Anterior cingulate cortex (tissue), 58 donors: Measurements from ENCODE around the gene GOLGA6C.
"Not testable (repeated sequence)": the region's sequence is repeated elsewhere in the genome, so short reads cannot be mapped to it uniquely, and the experiment has no call there.

Experiments used
- DNase-seq, 58 donors: peaks; one replicate each; lab custom pipeline; 2025; lab: John Stamatoyannopoulos, UW

The GOLGA6C gene

GRCh38 chr15:75245741-75246140 is 12.4 kb upstream of the GOLGA6C start:
- DNase-seq: not testable (repeated sequence)

GRCh38 chr15:75248991-75249390 is 9.1 kb upstream of the GOLGA6C start:
- not testable (repeated sequence) for DNase-seq

- no peak for DNase-seq
These were observed 8.4 kb upstream of the GOLGA6C start for GRCh38 chr15:75249726-75250125.

GRCh38 chr15:75251343-75251742 is 6.8 kb upstream of the GOLGA6C start:
- not testable (repeated sequence) for DNase-seq

GRCh38 chr15:75252285-75252684 is 5.8 kb upstream of the GOLGA6C start:
- DNase-seq: not testable (repeated sequence)

GRCh38 chr15:75258620-75259343 is 648 bp downstream of the GOLGA6C start:
- DNase-seq: not testable (repeated sequence)

- not testable (repeated sequence) for DNase-seq
These were observed 1.7 kb downstream of the GOLGA6C start for GRCh38 chr15:75259873-75260272.

- DNase-seq: not testable (repeated sequence)
These were observed 15.7 kb downstream of the GOLGA6C start for GRCh38 chr15:75273751-75274359.

GRCh38 chr15:75274509-75275107 is 16.5 kb downstream of the GOLGA6C start:
- not testable (repeated sequence) for DNase-seq

- DNase-seq: not testable (repeated sequence)
These were observed 17.5 kb downstream of the GOLGA6C start for GRCh38 chr15:75275617-75276016.

GRCh38 chr15:75278497-75278896 is 20.4 kb downstream of the GOLGA6C start:
- DNase-seq: not testable (repeated sequence)

- DNase-seq: not testable (repeated sequence)
These were observed 24.4 kb downstream of the GOLGA6C start, which contains the start of gene GOLGA6D for GRCh38 chr15:75282572-75282971. Gene GOLGA6D (plus strand): TSS chr15:75282835. CDS start chr15:75282876, 41 bp downstream.

GRCh38 chr15:75284152-75284551 is 26.0 kb downstream of the GOLGA6C start:
- DNase-seq: not testable (repeated sequence)

- DNase-seq: not testable (repeated sequence)
These were observed 35.5 kb downstream of the GOLGA6C start for GRCh38 chr15:75293660-75294059.

- not testable (repeated sequence) for DNase-seq
These were observed 40.6 kb downstream of the GOLGA6C start for GRCh38 chr15:75298541-75299310.

- not testable (repeated sequence) for DNase-seq
These were observed 41.2 kb downstream of the GOLGA6C start for GRCh38 chr15:75299311-75299688.

GRCh38 chr15:75300026-75300425 is 41.9 kb downstream of the GOLGA6C start:
- DNase-seq: not testable (repeated sequence)

- no peak for DNase-seq
These were observed 44.2 kb downstream of the GOLGA6C start for GRCh38 chr15:75302318-75302717.

- not testable (repeated sequence) for DNase-seq
These were observed 44.6 kb downstream of the GOLGA6C start for GRCh38 chr15:75302753-75303152.

- no peak for DNase-seq
These were observed 48.1 kb downstream of the GOLGA6C start for GRCh38 chr15:75306188-75306587.
